ENCODE data around the gene GPC6. TPM values are rescaled to one million over a fixed set of nuclear protein-coding genes. Genes with fewer than 3 reads are reported as not detected.

GPC6 gene
- total and polyA plus RNA-seq, 2 donors (not counting 1 experiment from before 2014, with no cell fraction given): not detected

DNA sequence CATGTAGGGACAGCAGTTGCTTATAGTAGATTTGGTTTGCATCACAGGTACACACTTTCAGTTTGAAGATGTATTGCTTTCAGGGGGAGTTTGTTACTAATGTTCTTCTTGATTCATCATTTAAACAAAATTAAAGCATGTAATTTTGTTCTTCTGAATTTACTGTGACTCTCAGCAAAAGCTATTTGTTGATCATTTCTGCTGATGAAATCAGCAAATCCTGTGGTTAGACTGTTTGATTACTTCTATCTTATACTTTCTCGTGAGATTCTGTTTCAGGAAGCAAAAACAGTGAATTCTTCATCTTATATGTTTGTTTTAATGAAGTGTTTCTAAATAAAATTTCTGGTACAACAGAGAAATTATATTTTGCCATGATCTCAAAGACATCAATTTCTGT is 497.6 kb downstream of the GPC6 start:
- CTCF ChIA-PET: no interaction called here
- Histone ChIP-seq H3K4me1 (ENCODE audit: control insufficient read depth in 2 of 2, insufficient read depth in 2 of 2, low read length in 2 of 2) (no peaks in the 10 kb centered on the region), H3K4me2 (replicated peaks; ENCODE audit: low read depth, low read length, poor library complexity, severe bottlenecking) (no peak overlapping the region), H3K9ac (ENCODE audit: low read length) (no peak overlapping the region), H4K20me1 (ENCODE audit: control insufficient read depth, insufficient read depth, low read length, poor library complexity, severe bottlenecking) (no peaks in the 10 kb centered on the region), H3K27me3 (replicated peaks in 1 of 4; ENCODE audit: control extremely low read depth in 1 of 4, control insufficient read depth in 3 of 4, insufficient read depth in 4 of 4, low read length in 3 of 4) (no peaks in the 10 kb centered on the region), H3K4me3 (ENCODE audit: control extremely low read depth in 1 of 5, extremely low read depth in 1 of 5, insufficient read depth in 1 of 5, low read depth in 2 of 5, low read length in 4 of 5) (no peak overlapping the region), H3K36me3 (replicated peaks in 1 of 2; ENCODE audit: control extremely low read depth in 1 of 2, control insufficient read depth in 1 of 2, extremely low read depth in 1 of 2, insufficient read depth in 2 of 2, low read length in 1 of 2) (no peaks in the 10 kb centered on the region), H2AFZ (ENCODE audit: insufficient read depth, low read depth, low read length, poor library complexity, severe bottlenecking) (no peak overlapping the region), H3K9me3 (ENCODE audit: control extremely low read depth in 1 of 3, control insufficient read depth in 2 of 3, insufficient read depth in 1 of 3, low read length in 2 of 3) (no peaks in the 10 kb centered on the region), H3K27ac (ENCODE audit: low read length in 2 of 2) (no peak overlapping the region), H3K79me2 (ENCODE audit: control insufficient read depth, insufficient read depth, low read length) (no peaks in the 10 kb centered on the region)
- TF ChIP-seq EZH2 (IDR thresholded peaks at IDR 0.05; ENCODE audit: borderline replicate concordance, insufficient read depth, low read depth, low read length, poor library complexity, severe bottlenecking): no peak
- TF ChIP-seq, protein P1, sequence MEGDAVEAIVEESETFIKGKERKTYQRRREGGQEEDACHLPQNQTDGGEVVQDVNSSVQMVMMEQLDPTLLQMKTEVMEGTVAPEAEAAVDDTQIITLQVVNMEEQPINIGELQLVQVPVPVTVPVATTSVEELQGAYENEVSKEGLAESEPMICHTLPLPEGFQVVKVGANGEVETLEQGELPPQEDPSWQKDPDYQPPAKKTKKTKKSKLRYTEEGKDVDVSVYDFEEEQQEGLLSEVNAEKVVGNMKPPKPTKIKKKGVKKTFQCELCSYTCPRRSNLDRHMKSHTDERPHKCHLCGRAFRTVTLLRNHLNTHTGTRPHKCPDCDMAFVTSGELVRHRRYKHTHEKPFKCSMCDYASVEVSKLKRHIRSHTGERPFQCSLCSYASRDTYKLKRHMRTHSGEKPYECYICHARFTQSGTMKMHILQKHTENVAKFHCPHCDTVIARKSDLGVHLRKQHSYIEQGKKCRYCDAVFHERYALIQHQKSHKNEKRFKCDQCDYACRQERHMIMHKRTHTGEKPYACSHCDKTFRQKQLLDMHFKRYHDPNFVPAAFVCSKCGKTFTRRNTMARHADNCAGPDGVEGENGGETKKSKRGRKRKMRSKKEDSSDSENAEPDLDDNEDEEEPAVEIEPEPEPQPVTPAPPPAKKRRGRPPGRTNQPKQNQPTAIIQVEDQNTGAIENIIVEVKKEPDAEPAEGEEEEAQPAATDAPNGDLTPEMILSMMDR (IDR thresholded peaks at IDR 0.05): no peak
- intact Hi-C loops (cut with micrococcal nuclease): no loop called here
- Mint-ChIP-seq H3K4me3 (no peak overlapping the region), H3K4me1 (no peaks in the 10 kb centered on the region), H3K27ac (no peak overlapping the region), H3K9me3 (ENCODE audit: insufficient read depth) (peaks cover 3% of the 10 kb centered on the region), H3K27me3 (no peaks in the 10 kb centered on the region)
- no CpG with 5 or more reads among the region's 1 CpG for WGBS (ENCODE audit: insufficient coverage)
- POLR2A ChIA-PET: no interaction called here
- ATAC-seq (ENCODE audit: low read depth) (no peak), DNase-seq (no peak)

DNA sequence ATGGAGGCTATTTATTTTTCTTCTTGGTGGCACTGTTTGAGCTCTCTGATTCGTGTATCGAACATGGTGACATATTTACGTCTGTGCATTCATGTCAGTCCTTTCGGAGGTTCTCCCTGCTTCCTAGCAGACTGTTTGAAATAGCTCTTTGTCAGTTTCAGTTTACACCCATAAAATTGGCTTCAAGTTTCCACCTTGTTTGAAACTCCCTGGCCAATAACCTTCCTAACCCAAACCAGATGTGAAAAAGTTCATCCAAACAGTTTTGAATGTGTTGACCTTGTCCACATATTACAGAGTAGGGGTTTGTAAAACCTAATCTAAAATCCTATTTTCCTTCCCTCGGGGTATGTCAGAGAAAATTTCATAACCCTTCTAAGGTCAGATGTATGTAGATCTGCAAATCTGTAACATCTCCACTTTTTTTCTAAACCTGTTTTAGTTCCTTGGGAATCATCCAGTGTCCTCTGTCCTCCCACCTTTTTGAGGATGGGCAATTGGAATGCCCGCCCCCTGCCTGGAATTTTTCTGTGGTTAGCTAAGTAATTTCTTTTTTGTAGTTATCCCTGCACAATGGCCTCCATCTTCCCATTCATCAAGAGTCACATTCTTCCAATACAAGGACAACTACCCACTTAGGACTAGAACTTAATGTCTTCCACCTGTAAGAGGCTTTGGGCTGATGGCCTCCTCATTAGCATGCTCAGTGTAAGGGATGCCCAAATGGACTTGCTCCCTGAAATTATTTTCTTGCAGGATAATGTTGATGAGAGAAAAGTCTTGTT is 499.8 kb downstream of the GPC6 start:
- ChIA-PET CTCF (no interaction called here), POLR2A (no interaction called here)
- DNase-seq (no peak), ATAC-seq (ENCODE audit: low read depth) (no peak)
- H2AFZ ChIP-seq (ENCODE audit: insufficient read depth, low read depth, low read length, poor library complexity, severe bottlenecking): no peak overlapping the region
- H4K20me1 ChIP-seq (ENCODE audit: control insufficient read depth, insufficient read depth, low read length, poor library complexity, severe bottlenecking): no peaks in the 10 kb centered on the region
- no peaks in the 10 kb centered on the region for H3K36me3 ChIP-seq (replicated peaks in 1 of 2; ENCODE audit: control extremely low read depth in 1 of 2, control insufficient read depth in 1 of 2, extremely low read depth in 1 of 2, insufficient read depth in 2 of 2, low read length in 1 of 2)
- no peaks in the 10 kb centered on the region for H3K4me1 ChIP-seq (ENCODE audit: control insufficient read depth in 2 of 2, insufficient read depth in 2 of 2, low read length in 2 of 2)
- no peak overlapping the region for H3K4me2 ChIP-seq (replicated peaks; ENCODE audit: low read depth, low read length, poor library complexity, severe bottlenecking)
- H3K27ac Mint-ChIP-seq: no peak overlapping the region
- no peak overlapping the region for H3K27ac ChIP-seq (ENCODE audit: low read length in 2 of 2)
- H3K9me3 ChIP-seq (ENCODE audit: control extremely low read depth in 1 of 3, control insufficient read depth in 2 of 3, insufficient read depth in 1 of 3, low read length in 2 of 3): no peaks in the 10 kb centered on the region
- H3K27me3 Mint-ChIP-seq: no peaks in the 10 kb centered on the region
- no peaks in the 10 kb centered on the region for H3K4me1 Mint-ChIP-seq
- H3K4me3 Mint-ChIP-seq: no peak overlapping the region
- intact Hi-C loops (cut with micrococcal nuclease): no loop called here
- no peaks in the 10 kb centered on the region for H3K79me2 ChIP-seq (ENCODE audit: control insufficient read depth, insufficient read depth, low read length)
- H3K27me3 ChIP-seq (replicated peaks in 1 of 4; ENCODE audit: control extremely low read depth in 1 of 4, control insufficient read depth in 3 of 4, insufficient read depth in 4 of 4, low read length in 3 of 4): no peaks in the 10 kb centered on the region
- H3K9me3 Mint-ChIP-seq (ENCODE audit: insufficient read depth): no peaks in the 10 kb centered on the region
- WGBS (ENCODE audit: insufficient coverage): 86% methylated on average over 4 of the region's 6 CpGs
- no peak overlapping the region for H3K4me3 ChIP-seq (ENCODE audit: control extremely low read depth in 1 of 5, extremely low read depth in 1 of 5, insufficient read depth in 1 of 5, low read depth in 2 of 5, low read length in 4 of 5)
- TF ChIP-seq, protein P1 (IDR thresholded peaks at IDR 0.05): no peak
- no peak for TF ChIP-seq EZH2 (IDR thresholded peaks at IDR 0.05; ENCODE audit: borderline replicate concordance, insufficient read depth, low read depth, low read length, poor library complexity, severe bottlenecking)
- H3K9ac ChIP-seq (ENCODE audit: low read length): no peak overlapping the region

All from B cell (primary cell).